ENCODE measurements around the gene TNFRSF6B.

- no peak for TF ChIP-seq CTCF (IDR thresholded peaks at IDR 0.05; ENCODE audit: extremely low read depth in 1 of 2, insufficient read depth in 1 of 2, low read depth in 1 of 2, low read length in 2 of 2)
- no peak for TF ChIP-seq POLR2A (IDR thresholded peaks at IDR 0.05; ENCODE audit: low read depth, low read length)
- no peak for TF ChIP-seq EZH2 (IDR thresholded peaks at IDR 0.05; ENCODE audit: borderline replicate concordance, low read depth, low read length, severe bottlenecking)
Observed at GRCh38 chr20:63678071-63678470, 18.4 kb upstream of the TNFRSF6B start.
